Astrocyte (in vitro differentiated cells and primary cell): ENCODE measurements around the gene SKA2. TPM values are rescaled to one million over a fixed set of nuclear protein-coding genes. Genes with fewer than 3 reads are reported as not detected.

Experiments
- DNase-seq: peaks from one replicate; pipeline ENCODE4 v3.0.0-alpha.2; 2010; ENCODE audit warnings: low read depth
- FAIRE-seq: peaks from 2 replicates; lab custom pipeline; 2011; peaks lifted over from hg19 to GRCh38; lab: Jason Lieb, UNC
- H2AFZ ChIP-seq: 2 replicates; pipeline ENCODE4 v1.6.0; 2012; ENCODE audit warnings: low read depth, low read length, inconsistent platforms
- H3K27ac ChIP-seq: 2 replicates; pipeline ENCODE4 v1.5.1; 2011; ENCODE audit warnings: low read depth, low read length, inconsistent platforms
- H3K27me3 ChIP-seq: 2 replicates; pipeline ENCODE4 v1.6.0; 2011; ENCODE audit warnings: low read length, inconsistent platforms; ENCODE audit not compliant: insufficient read depth
- H3K36me3 ChIP-seq: 2 replicates; pipeline ENCODE4 v1.5.1; 2011; ENCODE audit warnings: low read length, inconsistent platforms; ENCODE audit not compliant: insufficient read depth
- H3K4me1 ChIP-seq: 2 replicates; pipeline ENCODE4 v1.5.1; 2011; ENCODE audit warnings: low read length, inconsistent platforms; ENCODE audit not compliant: insufficient read depth
- H3K4me2 ChIP-seq: 2 replicates; pipeline ENCODE4 v1.6.0; 2012; ENCODE audit warnings: low read length, inconsistent platforms
- H3K4me3 ChIP-seq: 2 replicates; pipeline ENCODE4 v1.5.1; 2011; ENCODE audit warnings: low read depth, mild to moderate bottlenecking, low read length, inconsistent platforms; ENCODE audit not compliant: insufficient read depth
- H3K79me2 ChIP-seq: 2 replicates; pipeline ENCODE4 v1.6.0; 2012; ENCODE audit warnings: mild to moderate bottlenecking, low read length, inconsistent platforms; ENCODE audit not compliant: insufficient read depth
- H3K9ac ChIP-seq: 2 replicates; pipeline ENCODE4 v1.6.0; 2012; ENCODE audit warnings: mild to moderate bottlenecking, low read length, inconsistent platforms
- H3K9me3 ChIP-seq: 2 replicates; pipeline ENCODE4 v1.5.1; 2012; ENCODE audit warnings: low read depth, mild to moderate bottlenecking, low read length, inconsistent platforms; ENCODE audit not compliant: insufficient read depth
- H4K20me1 ChIP-seq: 2 replicates; pipeline ENCODE4 v1.6.0; 2012; ENCODE audit warnings: low read length, inconsistent platforms; ENCODE audit not compliant: insufficient read depth
- H3K27ac Mint-ChIP-seq: one replicate; pipeline ENCODE4 v1.8.0; 2021; ENCODE audit warnings: mild to moderate bottlenecking, mixed read lengths; ENCODE audit not compliant: unreplicated experiment
- H3K27me3 Mint-ChIP-seq: one replicate; pipeline ENCODE4 v1.8.0; 2021; ENCODE audit warnings: low read depth, mixed read lengths; ENCODE audit not compliant: unreplicated experiment
- H3K36me3 Mint-ChIP-seq: one replicate; pipeline ENCODE4 v1.8.0; 2021; ENCODE audit warnings: low read depth, mixed read lengths; ENCODE audit not compliant: unreplicated experiment
- H3K4me1 Mint-ChIP-seq: one replicate; pipeline ENCODE4 v1.8.0; 2021; ENCODE audit warnings: low read depth, mixed read lengths; ENCODE audit not compliant: unreplicated experiment
- H3K4me3 Mint-ChIP-seq: one replicate; pipeline ENCODE4 v1.8.0; 2021; ENCODE audit warnings: mild to moderate bottlenecking, moderate library complexity, mixed read lengths; ENCODE audit not compliant: unreplicated experiment
- H3K9me3 Mint-ChIP-seq: one replicate; pipeline ENCODE4 v1.8.0; 2021; ENCODE audit warnings: mild to moderate bottlenecking, mixed read lengths; ENCODE audit not compliant: unreplicated experiment
- EZH2 ChIP-seq: IDR thresholded peaks from 2 replicates; pipeline ENCODE4 v1.6.1; 2012; ENCODE audit warnings: mild to moderate bottlenecking, low read length, inconsistent platforms; ENCODE audit not compliant: insufficient read depth
- total RNA-seq: library from RNA; stranded (reverse); gene quantifications from 2 replicates; pipeline ENCODE4 v1.2.1, GENCODE V29; 2021
- TF ChIP-seq, protein P1 (sequence below): IDR thresholded peaks from 2 replicates; pipeline ENCODE4 v1.5.1; 2011; ENCODE audit warnings: low read depth, mild to moderate bottlenecking, inconsistent platforms, low read length, moderate library complexity; ENCODE audit not compliant: insufficient read depth

The SKA2 gene
- total RNA-seq, 1 donor from 2014 or later = 42.6 TPM

DNA sequence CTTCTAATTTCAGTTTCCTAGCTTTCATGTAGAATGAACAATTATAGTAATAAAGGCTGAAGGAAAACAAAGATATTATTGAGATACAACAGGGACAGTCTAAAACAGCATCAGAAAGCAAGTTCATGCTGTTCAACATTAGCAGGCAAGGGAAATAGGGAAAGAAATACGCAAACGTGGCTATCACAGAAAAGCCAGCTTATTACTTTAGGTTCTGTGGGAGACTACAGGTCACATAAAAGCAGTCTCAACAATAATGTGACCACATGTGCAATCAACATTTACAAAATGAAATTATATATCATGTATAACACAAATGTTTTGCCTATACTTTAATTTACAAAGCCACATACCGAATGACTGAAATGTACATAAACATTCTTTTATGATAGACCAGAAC, 43.4 kb downstream of the SKA2 start:
- no peak overlapping the region for H2AFZ ChIP-seq
- no peaks in the 10 kb centered on the region for H3K4me1 ChIP-seq
- peaks cover 10% of the 10 kb centered on the region for H4K20me1 ChIP-seq
- Mint-ChIP-seq H3K4me1 (no peaks in the 10 kb centered on the region), H3K9me3 (no peaks in the 10 kb centered on the region), H3K4me3 (no peak overlapping the region), H3K27me3 (no peaks in the 10 kb centered on the region), H3K36me3 (no peaks in the 10 kb centered on the region), H3K27ac (no peak overlapping the region)
- H3K4me2 ChIP-seq = no peak overlapping the region
- peaks cover 25% of the 10 kb centered on the region for H3K79me2 ChIP-seq
- no peak for TF ChIP-seq EZH2
- TF ChIP-seq, protein P1, sequence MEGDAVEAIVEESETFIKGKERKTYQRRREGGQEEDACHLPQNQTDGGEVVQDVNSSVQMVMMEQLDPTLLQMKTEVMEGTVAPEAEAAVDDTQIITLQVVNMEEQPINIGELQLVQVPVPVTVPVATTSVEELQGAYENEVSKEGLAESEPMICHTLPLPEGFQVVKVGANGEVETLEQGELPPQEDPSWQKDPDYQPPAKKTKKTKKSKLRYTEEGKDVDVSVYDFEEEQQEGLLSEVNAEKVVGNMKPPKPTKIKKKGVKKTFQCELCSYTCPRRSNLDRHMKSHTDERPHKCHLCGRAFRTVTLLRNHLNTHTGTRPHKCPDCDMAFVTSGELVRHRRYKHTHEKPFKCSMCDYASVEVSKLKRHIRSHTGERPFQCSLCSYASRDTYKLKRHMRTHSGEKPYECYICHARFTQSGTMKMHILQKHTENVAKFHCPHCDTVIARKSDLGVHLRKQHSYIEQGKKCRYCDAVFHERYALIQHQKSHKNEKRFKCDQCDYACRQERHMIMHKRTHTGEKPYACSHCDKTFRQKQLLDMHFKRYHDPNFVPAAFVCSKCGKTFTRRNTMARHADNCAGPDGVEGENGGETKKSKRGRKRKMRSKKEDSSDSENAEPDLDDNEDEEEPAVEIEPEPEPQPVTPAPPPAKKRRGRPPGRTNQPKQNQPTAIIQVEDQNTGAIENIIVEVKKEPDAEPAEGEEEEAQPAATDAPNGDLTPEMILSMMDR = no peak
- no peak for FAIRE-seq
- no peaks in the 10 kb centered on the region for H3K27me3 ChIP-seq
- DNase-seq = no peak
- H3K9me3 ChIP-seq = no peaks in the 10 kb centered on the region
- no peak overlapping the region for H3K4me3 ChIP-seq
- H3K36me3 ChIP-seq = peaks cover 13% of the 10 kb centered on the region
- no peak overlapping the region for H3K27ac ChIP-seq
- H3K9ac ChIP-seq = no peak overlapping the region

DNA sequence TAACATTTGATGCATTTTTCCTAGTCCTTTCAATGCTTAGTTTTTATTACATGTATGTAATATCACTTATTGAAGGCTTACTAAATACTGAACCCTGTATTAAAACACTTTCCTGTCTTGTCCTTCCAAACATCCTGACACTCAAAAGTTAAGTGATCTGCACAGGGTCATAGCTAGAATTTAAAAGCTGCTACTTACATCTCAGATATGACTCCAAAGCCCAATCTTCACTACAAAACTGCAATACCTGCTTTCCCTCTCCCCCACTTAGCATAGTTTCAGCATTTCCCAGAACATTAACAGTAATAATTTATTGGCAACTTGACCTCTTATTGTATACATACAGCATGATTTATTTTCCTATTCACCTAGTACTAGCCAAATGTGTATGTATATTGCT, 44.0 kb downstream of the SKA2 start:
- peaks cover 30% of the 10 kb centered on the region for H3K79me2 ChIP-seq
- no peak overlapping the region for H3K4me3 ChIP-seq
- no peaks in the 10 kb centered on the region for H3K9me3 Mint-ChIP-seq
- H3K4me1 Mint-ChIP-seq = no peaks in the 10 kb centered on the region
- H3K27ac ChIP-seq = no peak overlapping the region
- peaks cover 11% of the 10 kb centered on the region for H4K20me1 ChIP-seq
- H3K27me3 ChIP-seq = no peaks in the 10 kb centered on the region
- FAIRE-seq = no peak
- no peaks in the 10 kb centered on the region for H3K27me3 Mint-ChIP-seq
- DNase-seq = no peak
- H3K4me1 ChIP-seq = no peaks in the 10 kb centered on the region
- H3K9me3 ChIP-seq = no peaks in the 10 kb centered on the region
- peaks cover 13% of the 10 kb centered on the region for H3K36me3 ChIP-seq
- H3K9ac ChIP-seq = no peak overlapping the region
- H3K4me3 Mint-ChIP-seq = no peak overlapping the region
- H2AFZ ChIP-seq = no peak overlapping the region
- no peak overlapping the region for H3K4me2 ChIP-seq
- TF ChIP-seq, protein P1 = no peak
- no peak for TF ChIP-seq EZH2
- H3K27ac Mint-ChIP-seq = no peak overlapping the region
- no peaks in the 10 kb centered on the region for H3K36me3 Mint-ChIP-seq

DNA sequence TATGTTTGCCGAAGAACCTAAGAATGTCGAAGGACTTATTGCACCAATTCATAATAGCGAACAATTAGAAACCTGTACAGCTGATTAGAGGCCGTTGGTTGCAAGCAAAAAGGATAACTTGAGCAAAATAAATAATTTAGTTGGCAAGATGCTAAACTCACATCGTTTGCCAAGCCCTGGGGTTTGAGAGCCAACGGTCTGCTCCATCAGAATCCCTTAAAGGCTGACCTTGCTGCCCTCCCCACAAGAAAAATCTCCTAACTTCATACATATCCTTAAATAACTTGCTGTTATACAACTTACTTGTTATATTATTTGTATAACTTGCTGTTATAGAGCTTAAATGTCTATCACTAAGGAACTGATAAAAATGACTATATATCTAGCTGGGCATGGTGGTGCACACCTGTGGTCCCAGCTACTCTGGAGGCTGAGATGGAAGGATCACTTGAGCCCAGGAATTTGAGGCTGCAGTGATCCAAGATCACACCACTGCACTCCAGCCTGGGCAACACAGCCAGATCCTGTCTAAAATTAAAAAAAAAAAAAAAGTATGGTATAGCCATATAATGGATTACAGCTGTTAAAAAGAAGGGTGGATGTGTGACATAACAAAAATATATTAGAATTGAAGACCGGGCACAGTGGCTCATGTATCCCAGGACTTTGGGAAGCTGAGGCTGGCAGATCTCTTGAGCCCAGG, 46.4 kb downstream of the SKA2 start:
- Histone ChIP-seq H3K36me3 (peaks cover 9% of the 10 kb centered on the region), H3K79me2 (peaks cover 38% of the 10 kb centered on the region), H3K4me1 (peaks cover 6% of the 10 kb centered on the region), H3K4me2 (no peak overlapping the region), H3K9ac (no peak overlapping the region), H3K27me3 (no peaks in the 10 kb centered on the region), H3K27ac (no peak overlapping the region), H2AFZ (no peak overlapping the region), H3K9me3 (no peaks in the 10 kb centered on the region), H4K20me1 (peaks cover 15% of the 10 kb centered on the region), H3K4me3 (no peak overlapping the region)
- Mint-ChIP-seq H3K36me3 (peaks cover 5% of the 10 kb centered on the region), H3K4me3 (no peak overlapping the region), H3K27ac (no peak overlapping the region), H3K9me3 (no peaks in the 10 kb centered on the region), H3K4me1 (no peaks in the 10 kb centered on the region), H3K27me3 (no peaks in the 10 kb centered on the region)
- no peak for DNase-seq
- no peak for FAIRE-seq
- TF ChIP-seq, protein P1 = no peak
- TF ChIP-seq EZH2 = no peak
